SJCRH30 (cell line): ENCODE data around the gene BLVRB. TPM values are rescaled to one million over a fixed set of nuclear protein-coding genes. Genes with fewer than 3 reads are reported as not detected.

ENCODE experiments used
- total RNA-seq: library from RNA; depleted of rRNA; stranded (reverse); fragments of >200 nt; shearing (Covaris generic); gene quantifications from 2 replicates; pipeline ENCODE4 v1.2.3, GENCODE V29; 2014; rRNA removed

The BLVRB gene
- total RNA-seq, 1 experiment from 2014 or later, result 3.8 TPM

Other genes with a start within 250 kb of the BLVRB start
- not detected in 2 replicates for gene TTC9B, start 247.4 kb downstream of the BLVRB start, total RNA-seq
- gene CCNP, start 239.1 kb downstream of the BLVRB start, total RNA-seq, result 0.08 TPM in 1 of 2 replicates, not detected in the other
- gene AKT2, start 180.4 kb downstream of the BLVRB start, total RNA-seq, result 138 and 142 TPM in 2 replicates
- gene C19orf47, start 117.3 kb downstream of the BLVRB start, total RNA-seq, result 33.7 and 35.4 TPM in 2 replicates
- 287 and 295 TPM in 2 replicates for gene PLD3, start 117.0 kb downstream of the BLVRB start, total RNA-seq
- 0.10 TPM in 1 of 2 replicates, not detected in the other for gene HIPK4, start 75.6 kb downstream of the BLVRB start, total RNA-seq
- gene PRX, start 52.4 kb downstream of the BLVRB start, total RNA-seq, result 2.9 and 4.0 TPM in 2 replicates
- 4.4 and 5.3 TPM in 2 replicates for gene SERTAD1, start 39.8 kb downstream of the BLVRB start, total RNA-seq
- 29.7 and 35.6 TPM in 2 replicates for gene SERTAD3, start 21.4 kb downstream of the BLVRB start, total RNA-seq
- 0.13 and 0.32 TPM in 2 replicates for gene SPTBN4, start 1.3 kb upstream of the BLVRB start, total RNA-seq
- gene SHKBP1, start 111.1 kb upstream of the BLVRB start, total RNA-seq, result 44.1 and 46.6 TPM in 2 replicates
- 4.0 and 5.6 TPM in 2 replicates for gene LTBP4, start 135.6 kb upstream of the BLVRB start, total RNA-seq
- gene NUMBL, start 224.9 kb upstream of the BLVRB start, total RNA-seq, result 23.0 and 26.8 TPM in 2 replicates